GM21717 (cell line): ENCODE results near the gene KDM4C.
"Not testable (repeated sequence)": the region's sequence is repeated elsewhere in the genome, so short reads cannot be mapped to it uniquely, and the experiment has no call there.

Experiments used
- ATAC-seq: cut with Tn5 transposase; IDR thresholded peaks from one replicate; pipeline ENCODE4 v1.9.1; 2021; ENCODE audit warnings: mild to moderate bottlenecking, moderate library complexity; ENCODE audit not compliant: unreplicated experiment

The KDM4C gene

DNA sequence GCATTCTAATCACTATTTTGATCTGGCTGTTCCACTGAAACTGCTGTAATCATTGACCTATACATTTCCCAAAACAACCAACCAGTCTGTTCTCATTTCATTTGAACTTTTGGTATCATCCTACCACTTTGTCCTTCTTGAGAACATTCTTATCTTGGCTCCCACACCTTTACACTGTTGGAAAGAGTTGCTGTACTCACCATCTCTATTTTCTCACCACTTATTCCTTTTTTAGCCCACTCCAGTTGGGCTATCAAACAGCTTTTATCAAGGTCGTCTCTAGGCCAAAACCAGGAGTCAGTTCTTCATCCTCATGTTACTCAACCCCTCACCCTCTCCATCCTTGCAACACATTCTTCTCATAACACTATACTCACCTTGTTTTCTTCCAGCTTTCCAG, 170.1 kb downstream of the KDM4C start:
- ATAC-seq = no peak

DNA sequence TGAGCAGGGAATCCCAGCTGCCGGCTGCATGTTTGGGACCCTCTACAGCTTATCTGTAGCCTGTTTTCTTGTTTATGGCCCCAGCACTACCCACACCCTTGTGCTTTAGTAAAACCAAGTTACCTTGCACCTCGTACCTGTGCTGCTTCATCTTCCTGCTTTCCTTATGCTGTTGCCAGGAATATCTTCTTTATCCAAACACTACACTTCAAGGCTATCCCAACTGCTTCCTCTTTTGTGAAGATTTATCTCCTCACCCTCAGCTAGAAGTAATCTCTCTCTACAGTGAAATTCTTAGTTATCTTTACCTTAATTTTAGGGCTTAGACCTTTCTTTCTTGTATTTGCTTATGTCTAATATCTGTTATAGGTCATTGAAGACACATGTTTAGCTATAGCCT, 171.1 kb downstream of the KDM4C start:
- ATAC-seq = no peak

- no peak for ATAC-seq
Observed at GRCh38 chr9:6929441-6930215, 171.9 kb downstream of the KDM4C start.

DNA sequence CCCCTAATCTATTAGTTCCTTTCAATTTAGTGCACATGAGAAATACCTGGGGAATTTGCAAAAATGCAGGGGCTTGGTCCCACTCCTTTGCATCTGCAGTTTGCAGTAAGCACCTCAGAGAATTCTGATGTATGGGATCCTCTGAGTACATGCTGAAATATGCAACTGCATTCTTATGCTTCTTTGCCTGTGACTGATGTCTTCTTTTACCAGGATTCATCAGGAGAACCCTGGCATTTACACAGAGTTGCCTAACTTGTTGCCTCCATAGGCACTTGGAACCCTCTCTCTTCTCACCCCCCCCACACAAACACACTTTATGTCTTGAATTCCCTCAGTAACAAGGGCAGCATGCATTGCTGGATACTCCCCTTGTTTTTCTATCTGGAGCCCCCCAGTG, 173.1 kb downstream of the KDM4C start:
- ATAC-seq = no peak

- peak; percentile 55 for ATAC-seq
Observed at GRCh38 chr9:6931913-6932312, 174.1 kb downstream of the KDM4C start.

GRCh38 chr9:6936103-6936502, 178.3 kb downstream of the KDM4C start:
- ATAC-seq = no peak

DNA sequence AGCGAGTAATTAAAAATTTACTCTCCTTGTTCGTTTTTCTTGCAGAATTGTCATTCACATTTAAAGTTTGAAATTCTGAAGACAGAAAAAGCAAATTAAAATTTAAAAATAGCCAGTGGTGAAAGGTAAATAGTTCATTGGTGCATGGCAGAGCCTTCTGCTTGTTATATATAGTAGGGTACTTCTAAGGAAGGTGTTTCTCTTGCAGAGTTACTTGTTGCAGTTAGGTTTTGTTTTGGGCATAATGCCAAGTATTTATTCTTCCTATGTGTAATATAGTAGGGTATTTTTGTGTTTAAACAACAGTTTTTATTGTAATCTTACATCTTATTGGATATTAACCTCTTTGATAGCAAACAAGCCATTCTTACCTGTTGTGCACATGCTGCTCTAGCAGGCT, 179.4 kb downstream of the KDM4C start:
- ATAC-seq = no peak

GRCh38 chr9:6938447-6938846, 180.7 kb downstream of the KDM4C start:
- no peak for ATAC-seq

DNA sequence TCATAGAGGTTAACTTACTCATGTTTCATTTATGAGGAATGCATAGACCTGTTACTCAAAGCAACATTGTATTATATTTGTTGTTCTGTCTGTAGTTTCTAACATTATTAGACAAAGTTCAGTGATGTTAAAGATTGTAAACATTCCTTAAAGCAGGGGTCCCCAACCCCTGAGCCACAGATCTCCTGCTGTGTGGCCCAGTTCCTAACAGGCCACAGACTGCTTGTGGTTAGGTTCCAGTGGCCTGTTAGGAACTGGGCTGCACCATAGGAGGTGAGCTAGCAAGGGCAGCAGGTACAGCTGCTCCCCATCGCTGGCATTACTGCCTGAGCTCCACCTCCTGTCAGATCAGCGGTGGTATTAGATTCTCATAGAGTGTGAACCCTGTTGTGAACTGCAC, 181.1 kb downstream of the KDM4C start:
- no peak for ATAC-seq

GRCh38 chr9:6941501-6941900, 183.7 kb downstream of the KDM4C start:
- ATAC-seq = no peak

GRCh38 chr9:6942406-6942805, 184.6 kb downstream of the KDM4C start:
- no peak for ATAC-seq

DNA sequence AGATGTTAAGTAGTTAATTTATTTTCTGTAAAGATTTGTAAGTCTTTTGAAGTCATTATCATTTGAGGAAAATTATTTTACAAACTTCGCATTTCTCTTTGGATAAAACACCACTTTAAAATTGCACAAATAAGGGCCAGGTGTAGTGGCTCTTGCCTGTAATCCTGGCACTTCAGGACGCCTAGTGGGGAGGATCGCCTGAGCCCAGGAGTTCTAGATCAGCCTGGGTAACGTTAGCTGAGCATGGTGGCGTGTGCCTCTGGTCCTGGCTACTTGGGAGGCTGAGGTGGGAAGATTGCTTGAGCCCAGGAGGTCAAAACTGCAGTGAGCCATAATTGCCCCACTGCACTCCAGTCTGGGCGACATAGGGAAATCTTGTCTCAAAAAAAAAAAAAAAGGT, 185.5 kb downstream of the KDM4C start:
- no peak for ATAC-seq

- no peak for ATAC-seq
Observed at GRCh38 chr9:6944093-6944551, 186.3 kb downstream of the KDM4C start.

DNA sequence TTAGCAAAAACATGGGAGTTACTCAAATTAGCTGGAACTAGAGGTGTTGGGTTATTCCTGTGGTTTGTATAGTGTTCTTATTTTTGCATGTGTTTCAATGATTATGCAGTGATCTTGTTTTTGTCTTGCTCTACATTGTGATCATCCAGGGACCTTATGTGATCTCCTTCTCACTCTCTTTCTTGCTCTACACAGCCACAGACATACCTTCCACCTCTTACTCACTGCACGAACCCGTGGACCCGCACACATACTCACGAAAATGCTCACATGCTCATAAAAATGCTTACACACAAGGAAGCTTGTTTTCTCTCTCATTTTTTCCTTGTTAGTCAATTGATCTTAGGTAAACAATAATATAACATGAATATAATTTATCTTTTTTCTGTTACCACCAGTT, 187.1 kb downstream of the KDM4C start:
- ATAC-seq = no peak

GRCh38 chr9:6945816-6946215, 188.0 kb downstream of the KDM4C start:
- ATAC-seq = no peak

GRCh38 chr9:6946583-6947166, 188.9 kb downstream of the KDM4C start:
- no peak for ATAC-seq

DNA sequence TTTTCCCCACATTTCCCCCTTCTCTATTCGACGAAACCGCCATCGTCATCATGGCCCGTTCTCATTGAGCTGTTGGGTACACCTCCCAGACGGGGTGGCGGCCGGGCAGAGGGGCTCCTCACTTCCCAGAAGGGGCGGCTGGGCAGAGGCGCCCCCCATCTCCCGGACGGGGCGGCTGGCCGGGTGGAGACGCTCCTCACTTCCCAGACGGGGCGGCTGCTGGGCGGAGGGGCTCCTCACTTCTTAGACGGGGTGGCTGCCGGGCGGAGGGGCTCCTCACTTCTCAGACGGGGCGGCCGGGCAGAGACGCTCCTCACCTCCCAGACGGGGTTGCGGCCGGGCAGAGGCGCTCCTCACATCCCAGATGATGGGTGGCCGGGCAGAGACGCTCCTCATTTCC, 191.1 kb downstream of the KDM4C start:
- not testable (repeated sequence) for ATAC-seq

DNA sequence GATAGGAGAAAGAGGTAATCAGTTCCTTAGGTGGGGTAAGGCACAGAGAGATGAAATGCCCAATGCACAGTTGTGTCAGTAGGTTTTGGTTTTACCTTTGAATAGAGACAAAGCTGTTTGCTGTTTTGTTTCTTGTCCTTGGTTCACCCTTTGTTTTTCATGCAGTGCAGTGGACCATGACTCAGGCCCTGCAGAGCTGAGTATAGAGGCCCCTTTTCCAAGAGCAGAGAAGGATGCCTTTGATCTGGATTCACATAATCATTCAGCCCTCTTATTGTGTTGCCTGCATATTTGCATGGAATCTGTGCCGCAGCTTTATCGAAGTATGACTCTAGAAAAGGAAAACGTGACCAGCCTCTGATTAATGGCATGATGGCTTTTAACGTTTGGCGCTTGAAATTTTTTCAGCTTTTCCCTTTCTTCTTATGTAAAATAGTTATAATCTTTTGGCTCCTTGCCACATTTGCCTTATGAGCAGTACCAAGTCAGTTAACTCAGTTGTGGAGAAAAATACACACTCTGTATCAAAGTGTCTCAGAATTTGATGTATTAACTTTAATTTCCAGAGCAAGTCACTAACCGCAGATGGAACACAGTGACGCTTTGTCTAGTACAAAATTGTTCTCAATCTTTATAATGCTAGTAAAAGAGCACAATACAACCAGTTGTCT, 197.6 kb downstream of the KDM4C start:
- peak; percentile 77 for ATAC-seq

GRCh38 chr9:6956879-6957278, 199.1 kb downstream of the KDM4C start:
- no peak for ATAC-seq

GRCh38 chr9:6959270-6960000, 201.7 kb downstream of the KDM4C start:
- no peak for ATAC-seq

- ATAC-seq = peak; percentile 78
Observed at GRCh38 chr9:6960777-6961176, 203.0 kb downstream of the KDM4C start.
